HG03025 (cell line): Measurements from ENCODE around the gene C8B.

Source experiments
- ATAC-seq: cut with Tn5 transposase; IDR thresholded peaks from one replicate; pipeline ENCODE4 v1.9.1; 2021; ENCODE audit warnings: mild to moderate bottlenecking, moderate library complexity; ENCODE audit not compliant: unreplicated experiment, low FRiP score

The C8B gene

GRCh38 chr1:56965916-56966697 lies at the start of gene C8B:
Gene C8B (minus strand): TSS chr1:56966015. CDS start chr1:56965948, 67 bp downstream.
- ATAC-seq, result no peak

- ATAC-seq, result no peak
Observed at GRCh38 chr1:57015071-57015470, 49.3 kb upstream of the C8B start.

- no peak for ATAC-seq
Observed at GRCh38 chr1:57013522-57013921, 47.7 kb upstream of the C8B start.

GRCh38 chr1:57012315-57012714 lies 46.5 kb upstream of the C8B start:
- no peak for ATAC-seq

- no peak for ATAC-seq
Observed at GRCh38 chr1:57010511-57010910, 44.7 kb upstream of the C8B start.

GRCh38 chr1:57007948-57008347 lies 42.1 kb upstream of the C8B start:
- no peak for ATAC-seq

- ATAC-seq, result no peak
Observed at GRCh38 chr1:57007472-57007871, 41.7 kb upstream of the C8B start.

- ATAC-seq, result no peak
Observed at GRCh38 chr1:57003398-57004139, 37.8 kb upstream of the C8B start.

GRCh38 chr1:56995414-56996100 lies 29.7 kb upstream of the C8B start:
- ATAC-seq, result no peak

- no peak for ATAC-seq
Observed at GRCh38 chr1:56993475-56993874, 27.7 kb upstream of the C8B start.

GRCh38 chr1:56992318-56993125 lies 26.7 kb upstream of the C8B start:
- no peak for ATAC-seq

- no peak for ATAC-seq
Observed at GRCh38 chr1:56991576-56991975, 25.8 kb upstream of the C8B start.

GRCh38 chr1:56986397-56986796 lies 20.6 kb upstream of the C8B start:
- ATAC-seq, result no peak

GRCh38 chr1:56985857-56986256 lies 20.0 kb upstream of the C8B start:
- ATAC-seq, result no peak

GRCh38 chr1:56983484-56983883 lies 17.7 kb upstream of the C8B start:
- ATAC-seq, result no peak

- no peak for ATAC-seq
Observed at GRCh38 chr1:56979986-56980755, 14.4 kb upstream of the C8B start.

GRCh38 chr1:56978819-56979218 lies 13.0 kb upstream of the C8B start:
- ATAC-seq, result no peak

GRCh38 chr1:56977910-56978309 lies 12.1 kb upstream of the C8B start:
- ATAC-seq, result no peak

- ATAC-seq, result no peak
Observed at GRCh38 chr1:56975446-56975845, 9.6 kb upstream of the C8B start.
